GM21529 (cell line): ENCODE data around the gene OR10AD1.
"Not testable (repeated sequence)": the region's sequence is repeated elsewhere in the genome, so short reads cannot be mapped to it uniquely, and the experiment has no call there.

Experiments
- ATAC-seq: cut with Tn5 transposase; IDR thresholded peaks from one replicate; pipeline ENCODE4 v1.9.1; 2021; ENCODE audit not compliant: unreplicated experiment

The OR10AD1 gene

DNA sequence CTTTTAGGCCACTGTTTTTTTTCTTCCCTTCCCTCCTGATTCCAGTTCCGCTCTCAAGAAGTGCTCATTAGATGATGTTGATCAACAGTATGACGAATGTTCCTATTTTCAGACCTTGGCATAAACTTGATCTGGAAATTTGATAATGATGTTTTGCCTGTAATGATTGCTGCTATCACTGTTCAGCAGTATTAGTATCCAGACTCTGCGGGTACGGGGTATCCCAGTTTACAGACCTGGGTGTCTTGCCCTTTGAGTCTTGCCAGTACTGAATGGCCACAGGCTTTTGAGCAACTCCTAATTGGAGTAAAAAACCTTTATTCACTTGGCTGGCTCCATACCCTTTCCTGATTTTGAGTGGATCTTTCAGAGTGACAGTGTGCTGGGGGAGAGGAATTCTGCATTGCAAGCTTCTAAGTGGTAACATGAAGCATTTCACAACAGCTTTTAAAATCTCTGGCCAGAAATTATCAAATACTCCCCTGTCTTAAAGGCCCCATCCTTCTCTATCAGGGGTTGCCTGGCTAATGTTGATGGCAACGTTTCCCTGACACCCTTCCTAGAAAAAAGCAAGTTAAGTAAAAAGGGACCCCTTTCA, 39.8 kb downstream of the OR10AD1 start:
- no peak for ATAC-seq

DNA sequence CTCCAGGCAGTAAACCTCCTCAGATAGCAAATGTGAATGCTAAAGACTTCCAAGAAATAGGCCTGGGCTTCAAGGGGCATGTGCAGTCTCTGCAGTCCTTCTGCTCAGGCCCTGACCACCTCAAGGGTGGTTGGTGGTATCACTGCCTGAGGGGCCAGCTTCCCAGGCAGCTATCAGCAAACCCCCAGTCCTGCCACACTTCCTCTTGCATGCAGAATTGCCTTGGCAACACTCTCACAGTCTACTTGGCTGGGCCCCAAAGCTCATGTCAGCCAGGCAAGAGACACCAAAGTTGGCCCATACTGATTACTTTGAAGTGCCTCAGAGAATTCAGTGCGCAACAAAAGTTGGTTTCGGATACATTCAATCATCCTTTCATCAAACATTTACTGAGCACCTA, 42.3 kb downstream of the OR10AD1 start:
- no peak for ATAC-seq

DNA sequence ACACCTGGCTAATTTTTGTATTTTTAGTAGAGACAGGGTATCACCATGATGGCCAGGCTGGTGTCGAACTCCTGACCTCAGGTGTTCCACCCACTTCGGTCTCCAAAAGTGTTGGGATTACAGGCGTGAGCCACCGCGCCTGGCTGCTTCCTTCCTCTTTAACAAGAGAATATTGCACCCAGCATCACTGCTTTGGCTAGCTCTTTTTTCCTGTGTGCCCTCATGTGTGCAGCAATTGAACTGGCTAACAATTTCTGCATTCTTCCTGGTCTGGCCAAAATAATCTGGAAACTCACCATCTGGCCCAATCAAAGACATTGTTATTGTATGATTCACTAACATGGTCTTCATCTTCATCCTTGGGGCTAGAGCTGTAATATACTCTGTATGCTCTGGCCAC, 43.0 kb downstream of the OR10AD1 start:
- no peak for ATAC-seq

DNA sequence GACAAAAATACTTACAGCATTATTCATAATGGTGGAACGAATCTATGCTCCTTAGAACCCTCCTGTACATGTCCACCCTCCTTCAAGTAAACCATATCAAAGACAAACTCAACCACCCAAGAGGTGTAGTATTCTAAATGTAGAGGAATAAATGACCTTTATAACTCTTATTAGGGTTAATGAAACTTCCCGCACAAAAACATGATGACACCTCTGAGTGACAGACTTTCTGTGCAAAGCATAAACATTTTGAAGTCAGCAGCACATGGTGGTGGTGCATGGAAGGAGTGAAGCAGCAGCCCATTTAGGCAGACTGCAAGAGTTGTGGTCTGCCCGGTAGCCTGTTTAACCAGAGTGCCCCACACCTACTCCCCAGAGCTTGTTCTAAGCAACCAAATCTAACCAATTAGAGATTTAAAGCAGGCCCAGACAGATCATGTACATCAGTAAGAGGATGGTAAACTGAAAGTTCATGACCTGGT, 45.2 kb downstream of the OR10AD1 start:
- no peak for ATAC-seq

DNA sequence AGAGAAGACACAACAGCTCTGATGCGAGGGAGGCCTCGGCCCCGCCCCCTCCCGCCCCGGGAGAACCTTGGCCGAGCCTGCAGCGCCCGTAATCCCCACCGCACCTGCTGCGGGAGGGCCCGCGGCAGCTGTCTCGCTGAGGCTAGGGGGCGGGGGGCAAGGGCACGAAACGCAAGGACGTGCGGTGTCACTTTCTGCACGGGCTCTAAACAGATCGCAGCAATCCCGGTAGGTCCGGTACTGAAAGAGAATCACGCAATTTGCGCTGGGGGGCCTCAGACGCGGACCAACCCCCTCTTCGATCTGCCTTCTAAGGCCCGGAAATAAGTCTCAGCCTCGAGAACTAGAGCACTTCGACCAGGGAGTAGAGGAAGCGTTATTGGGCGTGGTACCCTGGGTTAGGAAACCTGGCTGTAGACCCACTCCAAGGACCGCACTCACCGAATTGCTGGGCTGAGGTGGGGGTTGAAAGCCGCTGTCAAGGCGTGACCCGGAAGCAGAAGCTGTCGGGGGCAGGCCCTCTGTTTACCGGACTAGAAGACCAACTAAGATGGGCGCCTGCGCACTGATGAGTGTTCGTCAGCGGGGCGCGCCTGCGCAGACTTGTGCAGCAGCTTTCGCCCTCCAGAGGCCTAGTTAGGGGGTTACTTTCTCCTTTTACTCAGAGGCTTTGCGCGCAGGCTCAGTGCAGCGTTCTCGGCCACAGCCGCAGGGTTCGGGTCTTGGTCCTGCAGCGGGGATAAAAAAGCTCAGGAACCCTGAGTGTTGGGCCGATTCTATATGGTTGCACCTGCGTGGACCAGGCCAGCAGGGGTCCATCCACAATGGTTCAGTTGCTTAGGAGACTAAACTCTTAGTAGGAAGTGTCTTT, 45.8 kb downstream of the OR10AD1 start, which contains the start of gene ASB8:
ASB8 (minus strand) TSS at position 498 of the 871 bp plus-strand sequence. CDS start 4,019 bp downstream, outside the sequence.
- ATAC-seq, result peak; percentile 92

DNA sequence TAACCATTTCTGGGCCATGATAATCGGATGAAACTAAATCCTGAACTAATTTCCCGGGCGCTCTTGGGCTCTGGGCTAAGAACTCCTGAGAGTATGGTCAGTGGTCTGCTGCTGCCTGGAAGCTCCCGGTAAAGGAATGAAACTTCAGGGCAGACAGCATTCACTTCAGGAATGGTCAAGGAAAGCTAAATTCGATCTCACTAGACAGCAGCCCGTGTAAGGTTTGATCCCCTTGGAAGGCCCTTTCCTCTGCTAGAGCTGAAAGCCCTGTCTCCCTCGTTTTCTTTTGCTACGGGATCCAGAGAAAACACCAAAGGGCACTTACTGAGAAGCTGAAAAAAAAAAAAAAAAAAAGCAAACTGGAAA, 46.5 kb downstream of the OR10AD1 start:
- no peak for ATAC-seq

DNA sequence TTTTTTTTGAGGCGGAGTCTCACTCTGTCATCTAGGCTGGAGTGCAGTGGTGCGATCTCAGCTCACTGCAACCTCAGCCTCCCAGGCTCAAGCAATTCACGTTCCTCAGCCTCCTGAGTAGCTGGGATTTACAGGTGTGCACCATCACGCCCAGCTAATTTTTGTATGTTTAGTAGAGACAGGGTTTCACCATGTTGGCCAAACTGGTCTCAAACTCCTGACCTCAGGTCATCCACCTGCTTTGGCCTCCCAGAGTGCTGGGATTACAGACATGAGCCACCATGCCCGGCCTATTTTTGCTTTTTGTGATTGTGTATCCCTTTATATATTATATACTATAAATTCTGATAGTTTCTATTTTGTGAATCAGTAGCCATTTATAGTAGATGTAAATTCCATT, 47.3 kb downstream of the OR10AD1 start:
- not testable (repeated sequence) for ATAC-seq
